ENCODE measurements around the gene LOXL1. TPM values are rescaled to one million over a fixed set of nuclear protein-coding genes. Genes with fewer than 3 reads are reported as not detected.

LOXL1 gene
- total RNA-seq, 1 donor from 2014 or later: 14.0 TPM

DNA sequence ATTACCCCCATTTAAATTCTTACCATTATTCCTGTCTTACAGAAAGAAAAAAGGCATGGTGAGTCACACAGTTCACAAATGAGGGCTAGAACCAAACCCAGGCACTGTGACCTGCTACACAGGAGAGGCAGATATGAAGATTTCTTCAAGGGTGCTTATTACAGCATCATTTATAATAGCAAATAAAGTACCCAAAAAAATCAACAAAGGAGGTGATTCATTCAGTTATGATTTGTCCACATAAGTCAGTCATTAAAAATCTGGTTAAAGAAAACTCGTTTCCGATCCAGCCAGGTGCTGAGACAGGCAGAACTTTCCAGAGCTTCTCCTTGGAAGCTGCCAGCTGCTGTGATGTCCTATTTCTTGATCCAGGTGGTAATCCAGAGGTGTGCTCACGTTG, 7.5 kb upstream of the LOXL1 start:
- DNase-seq (ENCODE audit: low spot score): no peak

- DNase-seq (ENCODE audit: low spot score): no peak
Observed at GRCh38 chr15:73919706-73920105, 6.6 kb upstream of the LOXL1 start.

GRCh38 chr15:73921254-73921925, 4.9 kb upstream of the LOXL1 start:
- no peak for DNase-seq (ENCODE audit: low spot score)

GRCh38 chr15:73922186-73923151, 3.8 kb upstream of the LOXL1 start:
- DNase-seq (ENCODE audit: low spot score): no peak

DNA sequence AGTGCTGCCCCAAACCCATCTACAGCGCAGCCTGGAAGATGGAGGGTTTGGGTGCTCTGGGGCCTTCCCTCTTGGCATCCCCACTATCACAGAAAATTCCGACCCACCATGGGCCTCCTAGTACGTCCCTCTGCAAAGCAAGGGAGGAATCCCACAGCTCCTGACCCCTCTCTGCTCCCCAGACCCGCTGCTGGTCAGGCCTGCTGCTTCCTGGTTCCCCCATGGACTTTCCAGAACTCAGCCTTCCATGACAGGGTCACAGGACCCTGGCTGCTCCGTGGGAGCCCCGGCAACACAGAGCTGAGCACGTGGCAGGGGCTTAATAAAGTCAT, 3.1 kb upstream of the LOXL1 start:
- no peak for DNase-seq (ENCODE audit: low spot score)

DNA sequence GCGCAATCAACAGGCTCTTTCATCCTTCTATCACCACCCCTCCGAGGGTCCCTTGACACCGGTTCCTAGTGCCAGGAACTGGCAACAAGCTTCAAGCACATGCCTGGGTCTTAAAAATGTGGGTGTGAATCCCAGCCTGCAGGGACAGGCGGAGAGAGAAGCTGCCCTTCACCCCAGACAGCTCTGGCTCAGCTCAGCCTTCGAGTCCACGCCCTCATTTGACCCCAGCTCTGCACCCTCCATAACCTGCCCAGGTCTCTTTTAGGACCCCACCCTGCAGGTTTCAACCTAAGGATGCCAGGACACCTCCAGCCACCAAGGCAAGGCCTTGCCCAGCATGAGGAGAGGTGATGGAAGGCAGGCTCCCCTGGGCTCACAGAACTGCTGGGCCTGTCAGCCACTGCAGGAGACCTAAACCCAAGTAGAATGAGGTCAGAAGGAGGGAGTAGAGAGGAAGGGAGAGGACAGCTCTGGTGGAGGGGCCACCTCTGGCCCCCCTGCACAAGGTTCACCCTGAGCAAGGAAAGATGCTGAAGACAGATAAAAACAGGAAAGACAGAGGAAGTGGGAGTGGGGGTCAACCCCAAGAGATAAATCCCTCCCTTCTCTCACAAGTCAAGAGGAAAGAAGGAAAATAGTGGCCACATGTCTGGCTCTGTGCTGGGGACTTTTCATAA, 2.6 kb upstream of the LOXL1 start:
- DNase-seq (ENCODE audit: low spot score): no peak

DNA sequence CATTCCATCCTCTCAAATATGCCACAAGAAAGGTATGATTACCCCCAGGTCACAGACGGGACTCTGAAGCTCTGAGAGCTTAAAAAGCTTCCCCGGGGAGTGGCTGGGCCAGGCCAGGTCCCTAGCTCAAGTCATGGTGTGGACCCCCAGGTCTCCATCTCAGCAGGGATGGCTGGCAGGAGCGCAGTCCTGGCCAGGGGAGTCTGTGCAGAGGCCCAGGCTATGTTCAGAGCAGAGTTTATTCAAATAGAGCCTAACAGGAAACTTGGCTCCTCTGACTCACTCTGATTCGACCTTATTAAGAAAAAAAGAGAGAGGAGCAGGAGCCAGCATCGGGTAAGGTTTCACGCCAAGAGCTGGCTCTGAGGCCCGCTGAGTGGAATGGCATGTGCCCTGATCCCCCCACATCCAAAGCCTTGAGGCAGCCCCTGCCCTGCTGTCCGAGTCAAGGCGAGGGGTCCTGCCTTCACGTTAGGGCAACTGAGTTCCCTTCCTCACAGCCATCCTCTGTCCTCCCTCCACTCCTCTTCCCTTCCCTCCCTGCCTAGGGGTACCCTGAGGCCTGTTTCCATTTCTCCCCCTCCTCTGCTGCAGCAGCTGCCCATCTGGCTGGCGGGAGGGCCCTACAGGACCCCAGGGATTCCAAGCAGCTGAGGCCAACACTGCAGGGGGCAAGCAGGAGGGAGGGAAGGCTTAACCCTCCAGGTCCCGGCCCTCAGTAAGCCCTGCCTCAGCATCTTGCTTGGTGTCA, 1.9 kb upstream of the LOXL1 start:
- DNase-seq (ENCODE audit: low spot score): no peak

DNA sequence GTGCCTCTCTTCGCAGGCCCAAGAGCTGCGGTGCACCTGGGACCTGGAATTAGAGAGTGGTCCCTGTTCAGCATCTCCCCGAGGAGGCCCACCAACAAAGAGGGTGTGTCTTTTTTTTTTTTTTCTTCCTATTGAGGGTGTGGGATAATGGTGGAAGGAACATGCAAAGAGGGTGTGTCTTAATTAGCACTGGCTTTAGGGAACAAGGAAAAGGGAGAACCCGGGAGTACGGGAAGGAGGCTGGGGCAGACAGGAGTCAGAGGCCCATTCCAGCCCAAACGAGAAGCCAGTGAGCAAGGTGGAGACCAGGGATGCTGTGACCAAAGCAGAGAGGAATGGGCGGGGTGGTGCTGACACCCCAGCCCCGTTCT, 429 bp upstream of the LOXL1 start:
- DNase-seq (ENCODE audit: low spot score): no peak

DNA sequence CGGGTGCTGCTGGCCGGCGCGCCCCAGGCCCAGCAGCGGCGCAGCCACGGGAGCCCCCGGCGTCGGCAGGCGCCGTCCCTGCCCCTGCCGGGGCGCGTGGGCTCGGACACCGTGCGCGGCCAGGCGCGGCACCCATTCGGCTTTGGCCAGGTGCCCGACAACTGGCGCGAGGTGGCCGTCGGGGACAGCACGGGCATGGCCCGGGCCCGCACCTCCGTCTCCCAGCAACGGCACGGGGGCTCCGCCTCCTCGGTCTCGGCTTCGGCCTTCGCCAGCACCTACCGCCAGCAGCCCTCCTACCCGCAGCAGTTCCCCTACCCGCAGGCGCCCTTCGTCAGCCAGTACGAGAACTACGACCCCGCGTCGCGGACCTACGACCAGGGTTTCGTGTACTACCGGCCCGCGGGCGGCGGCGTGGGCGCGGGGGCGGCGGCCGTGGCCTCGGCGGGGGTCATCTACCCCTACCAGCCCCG, 777 bp downstream of the LOXL1 start:
- DNase-seq (ENCODE audit: low spot score): no peak

DNA sequence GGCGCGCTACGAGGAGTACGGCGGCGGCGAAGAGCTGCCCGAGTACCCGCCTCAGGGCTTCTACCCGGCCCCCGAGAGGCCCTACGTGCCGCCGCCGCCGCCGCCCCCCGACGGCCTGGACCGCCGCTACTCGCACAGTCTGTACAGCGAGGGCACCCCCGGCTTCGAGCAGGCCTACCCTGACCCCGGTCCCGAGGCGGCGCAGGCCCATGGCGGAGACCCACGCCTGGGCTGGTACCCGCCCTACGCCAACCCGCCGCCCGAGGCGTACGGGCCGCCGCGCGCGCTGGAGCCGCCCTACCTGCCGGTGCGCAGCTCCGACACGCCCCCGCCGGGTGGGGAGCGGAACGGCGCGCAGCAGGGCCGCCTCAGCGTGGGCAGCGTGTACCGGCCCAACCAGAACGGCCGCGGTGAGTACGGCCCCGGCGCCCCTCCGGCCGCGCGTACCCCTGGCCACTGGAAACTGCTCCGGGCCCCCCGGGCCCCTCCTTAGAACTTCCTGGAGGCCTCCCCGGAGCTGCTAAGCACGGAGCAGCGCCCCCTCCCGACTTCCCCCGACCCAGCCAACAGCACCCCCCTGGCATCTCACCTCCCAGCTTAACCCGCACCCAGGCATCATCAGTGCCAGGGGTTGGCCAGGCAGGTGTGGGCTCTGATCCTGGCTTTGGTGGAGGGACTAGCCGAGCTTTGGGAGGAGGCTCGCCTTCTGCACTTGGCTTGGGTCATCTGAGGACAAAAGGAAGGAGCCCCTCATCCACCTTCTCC, 1.4 kb downstream of the LOXL1 start:
- DNase-seq (ENCODE audit: low spot score): no peak

- DNase-seq (ENCODE audit: low spot score): no peak
Observed at GRCh38 chr15:73928241-73928579, 1.9 kb downstream of the LOXL1 start.

GRCh38 chr15:73928971-73929627, 2.8 kb downstream of the LOXL1 start:
- no peak for DNase-seq (ENCODE audit: low spot score)

DNA sequence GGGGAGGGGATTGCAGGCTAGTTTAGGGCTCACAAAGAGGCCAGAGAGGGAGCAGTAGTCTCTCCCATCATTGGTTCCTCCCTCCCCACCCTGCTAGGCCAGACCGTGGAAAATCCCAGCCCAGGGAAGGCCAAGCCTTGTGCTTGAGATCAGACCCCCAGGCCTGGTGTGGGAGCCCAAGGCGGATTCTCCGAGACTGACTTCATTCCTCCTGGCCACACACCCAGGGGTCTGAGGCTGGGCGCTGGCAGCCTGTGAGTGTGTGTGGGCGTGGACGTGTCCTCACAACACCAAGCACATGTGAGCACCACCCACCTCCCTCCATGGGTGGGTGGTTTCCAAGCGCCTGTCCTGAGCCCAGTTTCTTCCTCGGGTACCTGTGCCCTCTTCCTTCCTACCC, 4.1 kb downstream of the LOXL1 start:
- no peak for DNase-seq (ENCODE audit: low spot score)

GRCh38 chr15:73930790-73931281, 4.6 kb downstream of the LOXL1 start:
- DNase-seq (ENCODE audit: low spot score): no peak

DNA sequence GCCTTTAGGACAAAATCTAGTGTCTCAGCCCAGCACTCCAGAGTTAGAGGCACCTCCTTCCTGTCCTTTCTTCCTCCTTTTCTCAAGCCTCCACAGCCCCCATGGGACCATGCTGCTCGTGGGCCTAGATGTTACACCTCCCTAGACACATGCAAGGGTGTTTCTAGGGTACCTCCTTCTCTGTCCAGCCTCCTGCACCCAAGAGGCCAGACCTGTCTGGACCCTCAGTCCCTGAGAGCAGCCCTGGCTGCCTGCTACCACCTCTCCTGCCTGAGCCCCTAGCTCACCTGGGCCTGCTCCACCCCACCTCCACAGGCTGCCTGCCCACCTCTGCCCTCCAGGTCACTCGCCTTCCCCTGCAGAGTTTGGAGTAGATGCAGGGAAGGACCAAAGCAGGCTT, 5.2 kb downstream of the LOXL1 start:
- no peak for DNase-seq (ENCODE audit: low spot score)

DNA sequence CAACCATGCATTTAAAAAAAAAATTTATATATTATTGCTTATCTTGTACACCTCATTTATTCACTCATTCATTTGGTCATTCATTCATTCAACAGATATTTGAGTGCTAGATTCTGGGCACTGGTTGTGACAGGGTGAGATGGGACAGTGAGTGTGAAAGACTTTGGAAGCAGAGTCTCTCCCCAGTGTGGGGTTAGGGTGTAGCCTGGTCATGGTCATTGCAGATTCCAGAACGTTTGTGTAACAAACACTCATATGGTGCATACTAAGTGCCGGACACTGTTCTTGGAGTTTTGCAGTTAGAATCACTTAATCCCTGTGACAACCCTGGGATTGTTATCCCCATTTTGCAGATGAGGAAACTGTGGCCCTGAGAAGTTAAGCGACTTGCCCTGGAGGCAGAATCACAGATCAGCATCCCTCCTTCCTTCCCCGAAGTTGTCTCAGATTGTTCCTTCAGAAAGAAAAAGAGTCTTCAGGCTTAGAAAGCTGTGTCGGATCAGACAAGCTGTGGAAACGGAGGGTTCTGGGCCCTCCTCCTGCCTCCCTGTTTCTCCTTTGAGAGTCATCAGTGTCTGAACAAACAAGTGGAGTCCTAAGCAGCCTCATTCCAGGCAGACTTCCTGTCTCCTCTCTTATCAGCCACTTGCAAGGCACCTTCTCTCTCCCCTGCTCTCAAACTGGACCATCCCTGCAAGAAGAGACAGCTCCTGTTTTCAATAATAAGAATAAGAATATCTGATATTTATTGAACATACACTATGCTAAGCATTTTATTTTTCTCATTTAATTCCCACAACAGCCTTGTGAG, 6.3 kb downstream of the LOXL1 start:
- DNase-seq (ENCODE audit: low spot score): no peak

- no peak for DNase-seq (ENCODE audit: low spot score)
Observed at GRCh38 chr15:73934281-73934680, 8.0 kb downstream of the LOXL1 start.

- DNase-seq (ENCODE audit: low spot score): no peak
Observed at GRCh38 chr15:73935547-73935946, 9.3 kb downstream of the LOXL1 start.

DNA sequence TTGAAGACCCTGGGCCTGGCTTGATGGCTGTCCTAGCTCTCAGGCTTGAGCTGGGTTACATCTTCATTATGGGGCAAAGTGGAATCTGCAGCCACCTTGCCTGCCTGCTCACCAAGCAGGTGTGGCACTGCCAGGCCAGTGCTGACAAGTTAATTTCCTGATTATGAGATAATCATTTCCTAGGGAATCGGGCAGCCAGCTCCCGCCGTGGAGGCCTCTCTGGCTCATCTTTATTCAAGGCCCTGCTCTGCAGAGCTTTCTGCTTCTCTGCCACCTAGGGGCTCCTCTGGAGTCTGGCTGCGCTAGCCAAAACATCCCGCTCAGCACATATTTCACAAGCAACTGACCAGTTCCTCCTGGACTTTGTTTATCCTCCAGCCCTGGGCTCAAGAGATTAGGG, 9.9 kb downstream of the LOXL1 start:
- DNase-seq (ENCODE audit: low spot score): no peak

All from mesenteric fat pad (tissue), 1 donor.